ENCODE measurements around the gene PAK4.

The PAK4 gene

DNA sequence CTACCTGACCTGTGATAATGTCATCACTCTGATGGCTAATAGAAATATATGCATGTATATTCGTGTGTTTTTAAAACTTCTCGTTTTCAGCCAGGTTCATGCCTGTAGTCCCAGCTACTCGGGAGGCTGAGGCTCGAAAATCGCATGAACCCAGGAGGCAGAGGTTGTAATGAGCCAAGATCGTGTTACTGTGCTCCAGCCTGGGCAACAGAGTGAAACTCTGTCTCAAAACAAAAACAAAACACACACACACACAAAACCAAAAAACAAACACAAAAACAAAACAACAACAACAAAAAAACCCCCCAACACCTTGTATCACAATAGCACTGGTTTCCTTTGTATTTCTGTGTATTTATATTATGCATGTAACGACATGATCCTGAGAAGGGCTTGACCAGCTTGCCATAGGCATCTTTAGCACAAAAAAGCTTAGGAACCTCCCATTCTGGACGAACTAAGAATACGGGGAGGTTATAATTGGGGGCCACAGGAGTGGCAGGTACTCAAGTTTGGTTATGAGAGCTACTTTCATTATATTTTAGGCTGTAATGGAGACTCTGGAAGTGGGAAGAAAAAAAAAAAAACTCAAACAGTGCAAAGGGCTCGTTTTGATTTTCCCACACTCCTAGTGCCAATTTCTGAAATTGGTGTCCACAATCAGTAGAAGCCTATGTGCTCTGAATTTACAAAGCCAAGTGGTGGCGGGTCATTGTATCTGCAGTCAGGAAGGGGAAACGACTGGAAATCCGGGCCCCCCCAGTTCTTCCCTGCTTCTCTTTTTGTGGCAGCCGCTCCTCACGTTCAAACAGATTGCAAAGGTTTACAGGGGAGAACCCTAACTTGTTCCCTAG, 42.6 kb upstream of the PAK4 start:
- H3K27me3 ChIP-seq (ENCODE audit: insufficient read depth, low read depth, severe bottlenecking), result peaks cover 15% of the 10 kb centered on the region
- H3K9me3 ChIP-seq (ENCODE audit: severe bottlenecking), result no peaks in the 10 kb centered on the region
- TF ChIP-seq, protein P1, sequence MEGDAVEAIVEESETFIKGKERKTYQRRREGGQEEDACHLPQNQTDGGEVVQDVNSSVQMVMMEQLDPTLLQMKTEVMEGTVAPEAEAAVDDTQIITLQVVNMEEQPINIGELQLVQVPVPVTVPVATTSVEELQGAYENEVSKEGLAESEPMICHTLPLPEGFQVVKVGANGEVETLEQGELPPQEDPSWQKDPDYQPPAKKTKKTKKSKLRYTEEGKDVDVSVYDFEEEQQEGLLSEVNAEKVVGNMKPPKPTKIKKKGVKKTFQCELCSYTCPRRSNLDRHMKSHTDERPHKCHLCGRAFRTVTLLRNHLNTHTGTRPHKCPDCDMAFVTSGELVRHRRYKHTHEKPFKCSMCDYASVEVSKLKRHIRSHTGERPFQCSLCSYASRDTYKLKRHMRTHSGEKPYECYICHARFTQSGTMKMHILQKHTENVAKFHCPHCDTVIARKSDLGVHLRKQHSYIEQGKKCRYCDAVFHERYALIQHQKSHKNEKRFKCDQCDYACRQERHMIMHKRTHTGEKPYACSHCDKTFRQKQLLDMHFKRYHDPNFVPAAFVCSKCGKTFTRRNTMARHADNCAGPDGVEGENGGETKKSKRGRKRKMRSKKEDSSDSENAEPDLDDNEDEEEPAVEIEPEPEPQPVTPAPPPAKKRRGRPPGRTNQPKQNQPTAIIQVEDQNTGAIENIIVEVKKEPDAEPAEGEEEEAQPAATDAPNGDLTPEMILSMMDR (IDR thresholded peaks at IDR 0.05; ENCODE audit: low read depth, low read length), result no peak
- no peak for DNase-seq
- H3K27ac ChIP-seq, result no peak overlapping the region
- H3K4me3 ChIP-seq (ENCODE audit: low read depth, low read length), result peak overlapping the region; percentile 42; the same call in 1 of the 2 replicates
- H3K36me3 ChIP-seq, result no peaks in the 10 kb centered on the region

DNA sequence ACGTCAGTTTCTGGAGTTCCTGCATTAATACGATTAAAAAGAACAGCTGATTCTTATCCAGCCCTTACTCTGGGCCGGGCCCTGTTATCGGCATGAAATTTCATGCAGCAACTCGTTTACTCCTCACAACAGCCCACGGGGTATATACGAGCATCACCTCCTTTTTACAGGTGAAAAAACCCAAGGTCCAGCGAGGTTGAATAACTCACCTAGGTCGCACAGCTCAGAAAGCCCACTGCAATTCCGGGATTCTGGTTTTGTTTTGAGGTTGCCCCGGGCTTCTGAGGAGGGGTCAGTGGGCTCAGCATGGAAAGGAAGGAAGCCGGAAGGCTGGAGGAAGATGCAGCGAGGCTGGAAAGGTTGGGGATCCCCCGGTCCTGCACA, 42.0 kb upstream of the PAK4 start:
- TF ChIP-seq, protein P1 (IDR thresholded peaks at IDR 0.05; ENCODE audit: low read depth, low read length), result no peak
- no peaks in the 10 kb centered on the region for H3K9me3 ChIP-seq (ENCODE audit: severe bottlenecking)
- DNase-seq, result no peak
- peak overlapping the region; percentile 42 for H3K4me3 ChIP-seq (ENCODE audit: low read depth, low read length)
- peaks cover 15% of the 10 kb centered on the region for H3K27me3 ChIP-seq (ENCODE audit: insufficient read depth, low read depth, severe bottlenecking)
- no peak overlapping the region for H3K27ac ChIP-seq
- no peaks in the 10 kb centered on the region for H3K36me3 ChIP-seq

DNA sequence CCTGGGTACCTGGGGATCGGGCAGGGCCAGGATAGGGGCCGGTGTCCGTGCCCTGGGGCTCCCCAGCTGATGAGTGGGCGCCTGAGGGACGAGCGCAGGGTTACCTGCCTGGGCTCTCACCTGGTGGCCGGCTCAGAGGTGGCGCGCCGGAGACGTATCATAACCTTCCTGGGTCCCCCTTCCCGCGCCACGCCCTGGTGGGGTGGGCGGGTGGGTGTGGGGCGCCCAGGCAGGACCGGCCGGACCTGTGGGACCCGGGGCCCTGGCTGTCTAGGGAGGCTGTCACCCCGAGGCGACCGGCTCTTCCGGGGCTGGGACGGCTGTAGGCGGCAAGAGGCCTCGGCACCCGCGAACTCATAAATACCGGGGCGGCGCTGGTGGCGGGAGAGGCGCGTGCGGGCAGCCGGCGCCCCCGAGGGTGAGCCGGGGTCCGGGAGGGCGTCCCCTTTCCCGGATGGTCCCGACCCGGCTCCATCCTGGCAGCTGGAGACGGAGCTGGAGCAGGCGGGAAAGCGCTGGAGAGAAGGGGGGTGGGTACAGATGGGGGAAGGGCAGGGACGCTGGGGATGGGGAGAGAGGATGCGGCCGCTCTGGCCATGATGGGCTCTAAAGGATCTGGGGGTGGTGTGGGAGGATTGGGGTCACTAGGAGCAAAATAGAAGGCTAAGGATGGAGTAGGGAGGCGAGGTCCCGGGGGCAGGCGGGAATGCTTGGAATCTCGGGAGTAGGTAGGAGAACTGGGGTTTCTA, 41.4 kb upstream of the PAK4 start, which contains the start of gene ACP7:
TSS of gene ACP7 (plus strand) at position 386 of the 749 bp plus-strand sequence. CDS start 902 bp downstream, outside the sequence.
- DNase-seq, result peak; percentile 13
- Histone ChIP-seq H3K27me3 (ENCODE audit: insufficient read depth, low read depth, severe bottlenecking) (peaks cover 15% of the 10 kb centered on the region), H3K27ac (no peak within 1 kb of the TSS), H3K36me3 (no peaks in the 10 kb centered on the region), H3K9me3 (ENCODE audit: severe bottlenecking) (no peaks in the 10 kb centered on the region), H3K4me3 (ENCODE audit: low read depth, low read length) (peak within 1 kb of the TSS; percentile 42)
- TF ChIP-seq, protein P1 (IDR thresholded peaks at IDR 0.05; ENCODE audit: low read depth, low read length), result no peak

DNA sequence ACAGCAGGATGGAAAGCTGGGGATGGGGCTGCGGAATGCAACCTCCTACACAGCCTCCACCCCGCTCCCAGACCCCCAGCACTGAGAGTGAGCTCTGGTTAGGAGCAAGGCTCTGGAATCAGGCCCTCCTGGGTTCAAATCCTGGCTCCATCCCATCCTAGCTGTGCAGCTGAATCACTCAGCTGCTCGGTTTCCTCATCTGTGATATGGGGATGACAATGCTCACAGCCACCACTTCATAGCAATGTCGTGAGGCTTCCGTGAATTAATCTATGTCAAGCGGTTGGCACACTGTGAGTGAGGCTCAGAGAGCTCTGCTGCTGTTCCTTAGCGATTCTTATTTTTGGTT, 40.9 kb upstream of the PAK4 start:
- H3K27ac ChIP-seq, result no peak overlapping the region
- TF ChIP-seq, protein P1 (IDR thresholded peaks at IDR 0.05; ENCODE audit: low read depth, low read length), result no peak
- no peak for DNase-seq
- H3K9me3 ChIP-seq (ENCODE audit: severe bottlenecking), result no peaks in the 10 kb centered on the region
- H3K36me3 ChIP-seq, result no peaks in the 10 kb centered on the region
- H3K4me3 ChIP-seq (ENCODE audit: low read depth, low read length), result peak overlapping the region; percentile 42; the same call in 1 of the 2 replicates
- H3K27me3 ChIP-seq (ENCODE audit: insufficient read depth, low read depth, severe bottlenecking), result peaks cover 15% of the 10 kb centered on the region

DNA sequence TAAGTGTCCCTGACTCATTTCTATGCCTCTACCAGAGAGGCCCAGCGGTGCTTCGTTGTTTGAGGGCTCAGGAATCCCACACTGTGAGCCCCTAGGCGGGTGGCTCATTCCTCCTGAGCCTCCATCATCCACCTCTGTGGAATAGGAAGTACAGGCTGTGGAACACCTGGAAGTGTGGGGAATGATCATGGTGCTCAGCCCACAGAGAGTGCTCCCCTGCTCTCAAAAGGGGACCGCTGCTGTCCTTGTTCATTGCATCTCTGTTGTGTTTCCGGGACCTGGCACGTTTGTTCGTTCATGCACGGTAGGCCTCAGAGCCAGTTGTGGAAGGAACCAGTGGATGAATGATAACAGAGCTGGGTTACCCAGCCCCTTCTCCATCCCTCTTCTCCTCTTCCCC, 40.2 kb upstream of the PAK4 start:
- TF ChIP-seq, protein P1 (IDR thresholded peaks at IDR 0.05; ENCODE audit: low read depth, low read length), result no peak
- Histone ChIP-seq H3K9me3 (ENCODE audit: severe bottlenecking) (no peaks in the 10 kb centered on the region), H3K27ac (no peak overlapping the region), H3K4me3 (ENCODE audit: low read depth, low read length) (no peak overlapping the region), H3K36me3 (no peaks in the 10 kb centered on the region), H3K27me3 (ENCODE audit: insufficient read depth, low read depth, severe bottlenecking) (peaks cover 15% of the 10 kb centered on the region)
- DNase-seq, result no peak
